Measurements from ENCODE around the gene UBE2J1. TPM values are rescaled to one million over a fixed set of nuclear protein-coding genes. Genes with fewer than 3 reads are reported as not detected.
"Not testable (repeated sequence)": the region's sequence is repeated elsewhere in the genome, so short reads cannot be mapped to it uniquely, and the experiment has no call there.

UBE2J1 gene
- total and polyA plus RNA-seq, 9 of the 15 experiments (the other 6 are each of a cell fraction or from before 2014, with no cell fraction given) = 11.6 to 32.6 (median 22.0) TPM

- POLR2A ChIA-PET = no interaction called here
- FAIRE-seq = no peak
- CTCF ChIA-PET (ENCODE audit: low intra/inter-chr PET ratio) = no interaction called here
- Histone ChIP-seq H4K20me1 (replicated peaks; ENCODE audit: control insufficient read depth, insufficient read depth, low read length) (no peaks in the 10 kb centered on the region; the same call in 1 of the 2 replicates), H3K9me3 (replicated peaks; ENCODE audit: control insufficient read depth, insufficient read depth, low read depth, low read length) (no peaks in the 10 kb centered on the region), H3K4me1 (replicated peaks in 1 of 2; ENCODE audit: control insufficient read depth in 2 of 2, insufficient read depth in 2 of 2, low read length in 2 of 2) (no peaks in the 10 kb centered on the region; a peak in 2 of 5 replicates), H3K9me1 (ENCODE audit: control insufficient read depth, insufficient read depth, low read length) (no peaks in the 10 kb centered on the region), H3K79me2 (ENCODE audit: control insufficient read depth, insufficient read depth, low read length) (no peaks in the 10 kb centered on the region), H2AFZ (ENCODE audit: low read depth, low read length) (no peak overlapping the region), H3K4me3 (no peak overlapping the region), H3K27me3 (ENCODE audit: control insufficient read depth in 2 of 2, insufficient read depth in 2 of 2, low read length in 2 of 2) (peaks cover 2 to 26% of the 10 kb centered on the region in 2 experiments; a peak in 4 of 5 replicates), H3K4me2 (ENCODE audit: insufficient read depth, low read length) (no peak overlapping the region), H3K9ac (ENCODE audit: insufficient read depth in 1 of 2, low read depth in 2 of 2, low read length in 2 of 2) (no peak overlapping the region), H3K27ac (ENCODE audit: extremely low read depth, low read depth, low read length) (no peak overlapping the region), H3K36me3 (ENCODE audit: control insufficient read depth, insufficient read depth, low read length) (no peaks in the 10 kb centered on the region)
- TF ChIP-seq ARHGAP35 (IDR thresholded peaks at IDR 0.05; ENCODE audit: partially characterized antibody) = no peak
- no peak for TF ChIP-seq DPF2 (IDR thresholded peaks at IDR 0.05)
- no peak for TF ChIP-seq PREB (CRISPR knock-in tag; IDR thresholded peaks at IDR 0.05)
- TF ChIP-seq ZNF764 (CRISPR knock-in tag; IDR thresholded peaks at IDR 0.05; ENCODE audit: low read depth) = no peak
- TF ChIP-seq DMBX1 (CRISPR knock-in tag; IDR thresholded peaks at IDR 0.05; ENCODE audit: borderline replicate concordance) = no peak
- no peak for TF ChIP-seq ZKSCAN8 (CRISPR knock-in tag; IDR thresholded peaks at IDR 0.05)
- WGBS (ENCODE audit: insufficient coverage, low coverage, missing lambda C conversion rate) = 4% methylated on average over 2 of the region's 2 CpGs
- in situ Hi-C loops (cut with MboI) (no loop called here), intact Hi-C loops (cut with micrococcal nuclease) (no loop called here)
- no TSS peak for BruUV-seq (replicated peaks)
- no peak for ATAC-seq
- no peak for DNase-seq (ENCODE audit: extremely low read depth in 1 of 4, low spot score in 3 of 4)
Observed at GRCh38 chr6:89295981-89296380, 56.5 kb downstream of the UBE2J1 start.

GRCh38 chr6:89295116-89295515 lies 57.4 kb downstream of the UBE2J1 start:
- in situ Hi-C loops (cut with MboI); H3K4me2 ChIP-seq (ENCODE audit: insufficient read depth, low read length); H3K4me1 ChIP-seq (replicated peaks in 1 of 2; ENCODE audit: control insufficient read depth in 2 of 2, insufficient read depth in 2 of 2, low read length in 2 of 2); FAIRE-seq; ATAC-seq; H3K79me2 ChIP-seq (ENCODE audit: control insufficient read depth, insufficient read depth, low read length); H3K27ac ChIP-seq (ENCODE audit: extremely low read depth, low read depth, low read length); H3K36me3 ChIP-seq (ENCODE audit: control insufficient read depth, insufficient read depth, low read length); H3K9ac ChIP-seq (ENCODE audit: insufficient read depth in 1 of 2, low read depth in 2 of 2, low read length in 2 of 2); H3K4me3 ChIP-seq; H3K9me1 ChIP-seq (ENCODE audit: control insufficient read depth, insufficient read depth, low read length); BruUV-seq (replicated peaks); CTCF ChIA-PET (ENCODE audit: low intra/inter-chr PET ratio); H4K20me1 ChIP-seq (replicated peaks; ENCODE audit: control insufficient read depth, insufficient read depth, low read length); DNase-seq (ENCODE audit: extremely low read depth in 1 of 4, low spot score in 3 of 4); H2AFZ ChIP-seq (ENCODE audit: low read depth, low read length); intact Hi-C loops (cut with micrococcal nuclease); POLR2A ChIA-PET; H3K9me3 ChIP-seq (replicated peaks; ENCODE audit: control insufficient read depth, insufficient read depth, low read depth, low read length): not testable (repeated sequence)
- peaks cover 5 to 33% of the 10 kb centered on the region in 2 experiments; a peak in 4 of 5 replicates for H3K27me3 ChIP-seq (ENCODE audit: control insufficient read depth in 2 of 2, insufficient read depth in 2 of 2, low read length in 2 of 2)
- no CpG with 5 or more reads among the region's 1 CpG for WGBS (ENCODE audit: insufficient coverage, low coverage, missing lambda C conversion rate)
